NB4 (cell line): ENCODE data around the gene POT1.

Experiments
- DNase-seq: peaks from one replicate; pipeline ENCODE4 v3.0.0; 2010; ENCODE audit warnings: low read depth
- H3K4me3 ChIP-seq: one replicate; pipeline ENCODE4 v1.5.1; 2011; ENCODE audit warnings: mild to moderate bottlenecking, low read depth, low read length, moderate library complexity
- MAX ChIP-seq: IDR thresholded peaks from 2 replicates; pipeline ENCODE4 v1.6.1; 2011; ENCODE audit warnings: low read depth, low read length
- MYC ChIP-seq: IDR thresholded peaks from 2 replicates; pipeline ENCODE4 v1.6.1; 2011; ENCODE audit warnings: low read depth, low read length
- POLR2A ChIP-seq: IDR thresholded peaks from 2 replicates; pipeline ENCODE4 v1.6.1; 2011; ENCODE audit warnings: mild to moderate bottlenecking; ENCODE audit not compliant: insufficient read length; ENCODE audit errors: extremely low read depth
- TF ChIP-seq, protein P1 (sequence below): IDR thresholded peaks from one replicate; pipeline ENCODE4 v1.5.1; 2012; ENCODE audit warnings: low read depth, low read length

The POT1 gene

GRCh38 chr7:124779620-124780019 is 150.0 kb downstream of the POT1 start:
- H3K4me3 ChIP-seq = no peak overlapping the region
- DNase-seq = no peak
- TF ChIP-seq POLR2A = no peak
- no peak for TF ChIP-seq MAX
- TF ChIP-seq, protein P1, sequence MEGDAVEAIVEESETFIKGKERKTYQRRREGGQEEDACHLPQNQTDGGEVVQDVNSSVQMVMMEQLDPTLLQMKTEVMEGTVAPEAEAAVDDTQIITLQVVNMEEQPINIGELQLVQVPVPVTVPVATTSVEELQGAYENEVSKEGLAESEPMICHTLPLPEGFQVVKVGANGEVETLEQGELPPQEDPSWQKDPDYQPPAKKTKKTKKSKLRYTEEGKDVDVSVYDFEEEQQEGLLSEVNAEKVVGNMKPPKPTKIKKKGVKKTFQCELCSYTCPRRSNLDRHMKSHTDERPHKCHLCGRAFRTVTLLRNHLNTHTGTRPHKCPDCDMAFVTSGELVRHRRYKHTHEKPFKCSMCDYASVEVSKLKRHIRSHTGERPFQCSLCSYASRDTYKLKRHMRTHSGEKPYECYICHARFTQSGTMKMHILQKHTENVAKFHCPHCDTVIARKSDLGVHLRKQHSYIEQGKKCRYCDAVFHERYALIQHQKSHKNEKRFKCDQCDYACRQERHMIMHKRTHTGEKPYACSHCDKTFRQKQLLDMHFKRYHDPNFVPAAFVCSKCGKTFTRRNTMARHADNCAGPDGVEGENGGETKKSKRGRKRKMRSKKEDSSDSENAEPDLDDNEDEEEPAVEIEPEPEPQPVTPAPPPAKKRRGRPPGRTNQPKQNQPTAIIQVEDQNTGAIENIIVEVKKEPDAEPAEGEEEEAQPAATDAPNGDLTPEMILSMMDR = no peak
- TF ChIP-seq MYC = no peak

- DNase-seq = no peak
- no peak for TF ChIP-seq MAX
- TF ChIP-seq, protein P1 = no peak
- TF ChIP-seq MYC = no peak
- no peak for TF ChIP-seq POLR2A
- H3K4me3 ChIP-seq = no peak overlapping the region
Observed at GRCh38 chr7:124779194-124779593, 150.4 kb downstream of the POT1 start.

DNA sequence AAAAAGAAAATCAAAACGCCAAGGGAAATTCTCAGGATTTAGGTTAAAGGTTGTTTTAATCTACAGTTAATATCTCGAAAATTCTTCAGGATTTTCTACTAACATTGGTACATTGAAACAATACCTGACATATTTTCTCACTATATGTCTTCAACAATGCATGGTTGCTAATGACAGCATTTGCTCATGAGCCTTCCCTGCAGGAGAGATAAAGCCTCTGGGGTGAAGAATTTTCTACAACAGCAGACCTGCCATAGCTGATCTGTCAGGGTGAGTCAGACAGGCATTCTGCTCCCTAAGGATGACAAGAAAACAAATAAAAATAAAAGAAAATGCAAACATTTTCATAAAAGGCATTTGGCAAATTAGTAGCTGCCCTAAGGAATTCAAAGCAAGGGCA is 152.4 kb downstream of the POT1 start:
- H3K4me3 ChIP-seq = no peak overlapping the region
- TF ChIP-seq, protein P1 = no peak
- TF ChIP-seq MYC (no peak), MAX (no peak), POLR2A (no peak)
- no peak for DNase-seq

GRCh38 chr7:124776153-124776552 is 153.5 kb downstream of the POT1 start:
- TF ChIP-seq MYC = no peak
- TF ChIP-seq, protein P1 = no peak
- TF ChIP-seq MAX = no peak
- no peak for TF ChIP-seq POLR2A
- no peak for DNase-seq
- no peak overlapping the region for H3K4me3 ChIP-seq

GRCh38 chr7:124775422-124775821 is 154.2 kb downstream of the POT1 start:
- TF ChIP-seq, protein P1 = no peak
- TF ChIP-seq POLR2A (no peak), MYC (no peak), MAX (no peak)
- no peak for DNase-seq

GRCh38 chr7:124773938-124774337 is 155.7 kb downstream of the POT1 start:
- no peak for DNase-seq
- H3K4me3 ChIP-seq = no peak overlapping the region
- TF ChIP-seq, protein P1 = no peak
- TF ChIP-seq MYC = no peak
- no peak for TF ChIP-seq POLR2A
- no peak for TF ChIP-seq MAX

More at GRCh38 chr7:124775422-124775821, 154.2 kb downstream of the POT1 start:
- H3K4me3 ChIP-seq = no peak overlapping the region
